Activated CD8-positive, alpha-beta memory T cell treated with anti-CD3 and anti-CD28 coated beads, Interleukin-2, amount 50 U/mL, for 24 hours (primary cell): ENCODE results near the gene VTI1B.
"Not testable (repeated sequence)": the region's sequence is repeated elsewhere in the genome, so short reads cannot be mapped to it uniquely, and the experiment has no call there.

Experiments
- DNase-seq: peaks from one replicate; pipeline ENCODE4 v3.0.0-alpha.2; 2020; ENCODE audit errors: extremely low read depth

VTI1B gene

GRCh38 chr14:67630186-67630585 is 44.2 kb downstream of the VTI1B start:
- DNase-seq, result no peak

GRCh38 chr14:67627519-67627918 is 46.9 kb downstream of the VTI1B start:
- no peak for DNase-seq

GRCh38 chr14:67626131-67626530 is 48.3 kb downstream of the VTI1B start:
- not testable (repeated sequence) for DNase-seq

- no peak for DNase-seq
Observed at GRCh38 chr14:67623114-67623513, 51.3 kb downstream of the VTI1B start.

- no peak for DNase-seq
Observed at GRCh38 chr14:67622675-67623074, 51.8 kb downstream of the VTI1B start.

GRCh38 chr14:67620217-67620785 is 54.1 kb downstream of the VTI1B start:
- no peak for DNase-seq

- DNase-seq, result peak; percentile 83
Observed at GRCh38 chr14:67619446-67620216, 54.8 kb downstream of the VTI1B start, which contains the start of gene ARG2. Gene ARG2, plus strand, starts transcription at chr14:67619920. Its CDS starts 58 bp downstream, at chr14:67619978.

- DNase-seq, result no peak
Observed at GRCh38 chr14:67618617-67619063, 55.8 kb downstream of the VTI1B start.

GRCh38 chr14:67610491-67610890 is 63.9 kb downstream of the VTI1B start:
- DNase-seq, result no peak

GRCh38 chr14:67609642-67610310 is 64.7 kb downstream of the VTI1B start:
- DNase-seq, result no peak

GRCh38 chr14:67607646-67608045 is 66.8 kb downstream of the VTI1B start:
- no peak for DNase-seq

- no peak for DNase-seq
Observed at GRCh38 chr14:67602995-67603545, 71.4 kb downstream of the VTI1B start.

GRCh38 chr14:67602076-67602475 is 72.4 kb downstream of the VTI1B start:
- DNase-seq, result no peak

- not testable (repeated sequence) for DNase-seq
Observed at GRCh38 chr14:67600562-67600974, 73.9 kb downstream of the VTI1B start.

GRCh38 chr14:67599698-67600561 is 74.5 kb downstream of the VTI1B start, which contains the start of gene PIGH:
Gene PIGH, minus strand, starts transcription at chr14:67600268. Its CDS starts 65 bp downstream, at chr14:67600203.
- DNase-seq, result peak; percentile 77
